GM12878 (cell line): ENCODE measurements around the gene CDH4. TPM values are rescaled to one million over a fixed set of nuclear protein-coding genes. Genes with fewer than 3 reads are reported as not detected.

Experiments used
- ATAC-seq: fragments of 200-7000 bp; cut with Tn5 transposase; 3 replicates; pipeline ENCODE4 v1.9.1; 2020; ENCODE audit warnings: mild to moderate bottlenecking, moderate library complexity
- BruUV-seq: library from RNA; stranded (reverse); fragments of 400-500 nt; replicated peaks from 2 replicates; lab custom pipeline; 2021; lab: Mats Ljungman, UMichigan
- CTCF ChIA-PET: fragments of 300-600 bp; sonication (Branson Sonifier 250); formaldehyde crosslinking; extraction: SDS; loops from one replicate; lab custom pipeline; 2021; ENCODE audit warnings: inconsistent platforms; lab: Yijun Ruan, JAX
- POLR2A ChIA-PET: fragments of 350-600 bp; formaldehyde crosslinking; extraction: SDS; loops from one replicate; lab custom pipeline; 2021; ENCODE audit warnings: inconsistent platforms; lab: Charles Lee
- RAD21 ChIA-PET: fragments of 300-600 bp; sonication (Branson Sonifier 250); formaldehyde crosslinking; loops from one replicate; lab custom pipeline; 2023; ENCODE audit warnings: antibody characterized with exemption; ENCODE audit not compliant: unreplicated experiment; lab: Charles Lee
- SMC1A ChIA-PET: fragments of 300-600 bp; sonication (Branson Sonifier 250); formaldehyde crosslinking; loops from one replicate; lab custom pipeline; 2023; ENCODE audit not compliant: unreplicated experiment, uncharacterized antibody; lab: Charles Lee
- DNase-seq: peaks from one replicate; pipeline ENCODE4 v3.0.0-alpha.2; 2011; ENCODE audit warnings: low read depth, low spot score
- FAIRE-seq: peaks from 3 replicates; lab custom pipeline; 2011; peaks lifted over from hg19 to GRCh38; lab: Jason Lieb, UNC
- H2AFZ ChIP-seq: 2 replicates; pipeline ENCODE4 v1.6.0; 2011; ENCODE audit warnings: low read depth, low read length, control low read depth; ENCODE audit not compliant: control insufficient read depth
- H3K27ac ChIP-seq: 2 replicates; pipeline ENCODE4 v1.5.1; 2011; ENCODE audit warnings: control low read depth; ENCODE audit not compliant: control insufficient read depth, insufficient read depth
- H3K27me3 ChIP-seq, 2 experiments: replicated peaks in 1 of 2; 2 replicates each; pipeline versions ENCODE4 v1.6.0 to v1.6.1; 2011; ENCODE audit warnings: low read length in 1 of 2; ENCODE audit not compliant: control insufficient read depth in 2 of 2, insufficient read depth in 2 of 2
- H3K36me3 ChIP-seq, 2 experiments: 2 replicates each; pipeline ENCODE4 v1.5.1; 2011; ENCODE audit warnings: low read length in 1 of 2; ENCODE audit not compliant: control insufficient read depth in 2 of 2, insufficient read depth in 2 of 2
- H3K4me1 ChIP-seq: 2 replicates; pipeline ENCODE4 v1.6.1; 2011; ENCODE audit warnings: mild to moderate bottlenecking, low read length, moderate library complexity, mixed read lengths; ENCODE audit not compliant: control insufficient read depth, insufficient read depth
- H3K4me2 ChIP-seq: 2 replicates; pipeline ENCODE4 v1.6.0; 2011; ENCODE audit warnings: control low read depth; ENCODE audit not compliant: control insufficient read depth, insufficient read depth
- H3K4me3 ChIP-seq: fragments of 200-600 bp; sonication (generic); 2 replicates; pipeline ENCODE4 v1.5.1; 2016
- H3K79me2 ChIP-seq: 2 replicates; pipeline ENCODE4 v1.6.0; 2011; ENCODE audit warnings: low read length; ENCODE audit not compliant: control insufficient read depth, insufficient read depth
- H3K9ac ChIP-seq: 2 replicates; pipeline ENCODE4 v1.8.0; 2011; ENCODE audit warnings: low read length, control low read depth, mixed read lengths; ENCODE audit not compliant: control insufficient read depth, insufficient read depth
- H3K9me3 ChIP-seq: replicated peaks from 3 replicates; pipeline ENCODE4 v1.5.1; 2011; ENCODE audit warnings: mild to moderate bottlenecking, low read length; ENCODE audit not compliant: control insufficient read depth, insufficient read depth
- H4K20me1 ChIP-seq: 2 replicates; pipeline ENCODE4 v1.6.0; 2011; ENCODE audit not compliant: control insufficient read depth, insufficient read depth
- CHD4 ChIP-seq: fragments of 200-600 bp; sonication (generic); IDR thresholded peaks from 2 replicates; pipeline ENCODE4 v1.6.1; 2016; ENCODE audit warnings: mild to moderate bottlenecking
- E4F1 ChIP-seq: fragments of 450-650 bp; IDR thresholded peaks from 2 replicates; pipeline ENCODE4 v1.6.1; 2018; ENCODE audit warnings: borderline replicate concordance, mild to moderate bottlenecking; ENCODE audit not compliant: partially characterized antibody
- GABPA ChIP-seq: IDR thresholded peaks from 2 replicates; pipeline ENCODE4 v1.6.1; 2014; ENCODE audit warnings: antibody characterized with exemption, low read depth, mild to moderate bottlenecking, inconsistent platforms
- HDAC2 ChIP-seq: fragments of 200-600 bp; sonication (generic); IDR thresholded peaks from 2 replicates; pipeline ENCODE4 v1.6.1; 2017
- IKZF2 ChIP-seq, 2 experiments: fragments of 450-650 bp; IDR thresholded peaks; 2 replicates each; pipeline ENCODE4 v1.6.1; 2017; ENCODE audit warnings: mild to moderate bottlenecking in 2 of 2, moderate library complexity in 2 of 2
- MEF2A ChIP-seq: IDR thresholded peaks from 2 replicates; pipeline ENCODE4 v1.6.1; 2011; ENCODE audit warnings: low read depth, mild to moderate bottlenecking, low read length, moderate library complexity; ENCODE audit not compliant: insufficient read depth
- NFIC ChIP-seq: IDR thresholded peaks from 2 replicates; pipeline ENCODE4 v1.6.1; 2012; ENCODE audit warnings: low read depth, mild to moderate bottlenecking, inconsistent platforms, low read length, moderate library complexity
- PKNOX1 ChIP-seq: fragments of 450-650 bp; IDR thresholded peaks from 2 replicates; pipeline ENCODE4 v1.6.1; 2016; ENCODE audit warnings: mild to moderate bottlenecking
- SMC3 ChIP-seq: IDR thresholded peaks from 2 replicates; pipeline ENCODE4 v1.6.1; 2011; ENCODE audit warnings: low read length, improper control_type of control experiment, borderline replicate concordance
- SREBF1 ChIP-seq: IDR thresholded peaks from 2 replicates; pipeline ENCODE4 v1.6.1; 2012; ENCODE audit warnings: mild to moderate bottlenecking, low read length
- STAT3 ChIP-seq: IDR thresholded peaks from 2 replicates; pipeline ENCODE4 v1.6.1; 2011; ENCODE audit warnings: low read depth, low read length, improper control_type of control experiment
- ZNF24 ChIP-seq: fragments of 450-650 bp; IDR thresholded peaks from 2 replicates; pipeline ENCODE4 v1.6.1; 2017; ENCODE audit warnings: antibody characterized with exemption, mild to moderate bottlenecking
- ZNF384 ChIP-seq: IDR thresholded peaks from 2 replicates; pipeline ENCODE4 v1.6.1; 2012; ENCODE audit warnings: low read depth, mild to moderate bottlenecking, low read length, improper control_type of control experiment, borderline replicate concordance
- ZNF592 ChIP-seq: fragments of 450-650 bp; IDR thresholded peaks from 2 replicates; pipeline ENCODE4 v1.6.1; 2017; ENCODE audit warnings: mild to moderate bottlenecking, moderate library complexity
- WGBS: methylation state at CpG from one replicate; pipeline ENCODE4 v1.1.6; 2016; ENCODE audit warnings: low lambda C conversion rate; ENCODE audit not compliant: insufficient replicate concordance, insufficient coverage; ENCODE audit errors: missing lambda C conversion rate; 5-methylcytosine and 5-hydroxymethylcytosine counted together
- in situ Hi-C: fragments of 300-500 bp; cut with MboI; formaldehyde crosslinking; loops from 9 replicates; pipeline ENCODE4 v1.14.3; 2018; ENCODE audit warnings: mixed read lengths
- intact Hi-C: fragments of 100-400 bp; cut with micrococcal nuclease; formaldehyde crosslinking; loops from one replicate; pipeline ENCODE4 v1.14.2; 2022; ENCODE audit not compliant: unreplicated experiment
- polyA plus RNA-seq, 11 experiments: library from polyadenylated mRNA; depleted of rRNA in 4 of 11; unstranded in 6 of 11; stranded (reverse) in 5 of 11; fragments of >200 nt; fragmentation: Nextera tagmentation in 4 of 11; fragmentation: Illumina TruSeq in 1 of 11; extraction: Ambion mirVana in 4 of 11; extraction: Trizol in 1 of 11; gene quantifications; 1 replicate in 1 of 11; 2 replicates in 10 of 11; pipeline versions ENCODE4 v1.2.1 to v1.2.3, GENCODE V29; 2011 to 2016; ENCODE audit warnings: inconsistent platforms in 2 of 11, missing spikeins in 2 of 11, low read depth in 1 of 11
- total RNA-seq, 4 experiments: library from RNA; depleted of rRNA in 3 of 4; stranded (reverse); fragments of >200 nt in 3 of 4; fragmentation: Illumina TruSeq in 1 of 4; extraction: Trizol in 1 of 4; gene quantifications; 2 replicates each; pipeline versions ENCODE4 v1.2.1 to v1.2.3, GENCODE V29; 2013 to 2021

CDH4 gene
- total and polyA plus RNA-seq, 10 of the 15 experiments (the other 5 are each of a cell fraction or from before 2014, with no cell fraction given), result not detected

- no peak overlapping the region for H2AFZ ChIP-seq
- no peak overlapping the region for H3K27ac ChIP-seq
- CTCF ChIA-PET, result no interaction called here
- POLR2A ChIA-PET, result no interaction called here
- H3K27me3 ChIP-seq, result no peaks in the 10 kb centered on the region
- no peak overlapping the region for H3K4me2 ChIP-seq
- no peaks in the 10 kb centered on the region for H3K79me2 ChIP-seq
- no TSS peak for BruUV-seq
- DNase-seq, result no peak
- H3K9me3 ChIP-seq, result no peaks in the 10 kb centered on the region
- FAIRE-seq, result no peak
- intact Hi-C loops (no loop called here), in situ Hi-C loops (no loop called here)
- ATAC-seq, result no peak
- RAD21 ChIA-PET, result no interaction called here
- H3K4me1 ChIP-seq, result no peaks in the 10 kb centered on the region
- TF ChIP-seq SREBF1 (no peak), ZNF24 (no peak), SMC3 (no peak), CHD4 (no peak), PKNOX1 (no peak), ZNF592 (no peak), ZNF384 (no peak), STAT3 (no peak), MEF2A (no peak), IKZF2 (IDR thresholded peaks at IDR 0.05) (no peak), GABPA (no peak), E4F1 (no peak), HDAC2 (no peak), NFIC (no peak)
- no peaks in the 10 kb centered on the region for H3K36me3 ChIP-seq
- no peaks in the 10 kb centered on the region for H4K20me1 ChIP-seq
- WGBS, result 50% methylated on average over 24 of the region's 27 CpGs
- SMC1A ChIA-PET, result no interaction called here
- no peak overlapping the region for H3K9ac ChIP-seq
- no peak overlapping the region for H3K4me3 ChIP-seq
These were observed 568.1 kb downstream of the CDH4 start for GRCh38 chr20:61819921-61820825.
